ENCODE data around the gene FOSL2.

The FOSL2 gene

GRCh38 chr2:28449126-28449487 is 56.4 kb downstream of the FOSL2 start:
- Histone ChIP-seq H3K4me1 (ENCODE audit: control insufficient read depth, insufficient read depth, low read length) (no peaks in the 10 kb centered on the region), H3K4me3 (ENCODE audit: insufficient read depth, low read depth, low read length) (no peak overlapping the region), H3K9me3 (ENCODE audit: control insufficient read depth, low read length) (no peaks in the 10 kb centered on the region), H3K27ac (ENCODE audit: insufficient read depth, low read depth, low read length, poor library complexity, severe bottlenecking) (no peak overlapping the region), H3K36me3 (ENCODE audit: control insufficient read depth, insufficient read depth, low read length) (no peaks in the 10 kb centered on the region), H3K27me3 (ENCODE audit: control insufficient read depth, insufficient read depth, low read length, poor library complexity, severe bottlenecking) (no peaks in the 10 kb centered on the region)
- WGBS, 2 experiments, result 95 to 98% methylated on average over 6 of the region's 6 CpGs

- no peaks in the 10 kb centered on the region for H3K36me3 ChIP-seq (ENCODE audit: control insufficient read depth, insufficient read depth, low read length)
- no peaks in the 10 kb centered on the region for H3K4me1 ChIP-seq (ENCODE audit: control insufficient read depth, insufficient read depth, low read length)
- WGBS, 2 experiments, result 84 to 89% methylated on average over 17 of the region's 17 CpGs
- no peaks in the 10 kb centered on the region for H3K27me3 ChIP-seq (ENCODE audit: control insufficient read depth, insufficient read depth, low read length, poor library complexity, severe bottlenecking)
- H3K9me3 ChIP-seq (ENCODE audit: control insufficient read depth, low read length), result no peaks in the 10 kb centered on the region
- no peak overlapping the region for H3K27ac ChIP-seq (ENCODE audit: insufficient read depth, low read depth, low read length, poor library complexity, severe bottlenecking)
- H3K4me3 ChIP-seq (ENCODE audit: insufficient read depth, low read depth, low read length), result no peak overlapping the region
Measured at GRCh38 chr2:28449488-28450395, 57.1 kb downstream of the FOSL2 start.

- no peaks in the 10 kb centered on the region for H3K9me3 ChIP-seq (ENCODE audit: control insufficient read depth, low read length)
- H3K4me1 ChIP-seq (ENCODE audit: control insufficient read depth, insufficient read depth, low read length), result no peaks in the 10 kb centered on the region
- no peaks in the 10 kb centered on the region for H3K36me3 ChIP-seq (ENCODE audit: control insufficient read depth, insufficient read depth, low read length)
- no peaks in the 10 kb centered on the region for H3K27me3 ChIP-seq (ENCODE audit: control insufficient read depth, insufficient read depth, low read length, poor library complexity, severe bottlenecking)
- no peak overlapping the region for H3K4me3 ChIP-seq (ENCODE audit: insufficient read depth, low read depth, low read length)
- H3K27ac ChIP-seq (ENCODE audit: insufficient read depth, low read depth, low read length, poor library complexity, severe bottlenecking), result no peak overlapping the region
- WGBS, 2 experiments, result 93 to 95% methylated on average over 15 of the region's 15 CpGs
Measured at GRCh38 chr2:28450901-28451565, 58.4 kb downstream of the FOSL2 start.

GRCh38 chr2:28451793-28452533 is 59.3 kb downstream of the FOSL2 start:
- WGBS, 2 experiments, result 84% methylated on average over 17 to 18 of the region's 19 CpGs
- Histone ChIP-seq H3K36me3 (ENCODE audit: control insufficient read depth, insufficient read depth, low read length) (no peaks in the 10 kb centered on the region), H3K4me3 (ENCODE audit: insufficient read depth, low read depth, low read length) (no peak overlapping the region), H3K9me3 (ENCODE audit: control insufficient read depth, low read length) (no peaks in the 10 kb centered on the region), H3K27me3 (ENCODE audit: control insufficient read depth, insufficient read depth, low read length, poor library complexity, severe bottlenecking) (no peaks in the 10 kb centered on the region), H3K27ac (ENCODE audit: insufficient read depth, low read depth, low read length, poor library complexity, severe bottlenecking) (no peak overlapping the region), H3K4me1 (ENCODE audit: control insufficient read depth, insufficient read depth, low read length) (no peaks in the 10 kb centered on the region)

GRCh38 chr2:28452534-28453081 is 60.0 kb downstream of the FOSL2 start:
- WGBS, 2 experiments, result 49 to 51% methylated on average over 7 of the region's 7 CpGs
- H3K27me3 ChIP-seq (ENCODE audit: control insufficient read depth, insufficient read depth, low read length, poor library complexity, severe bottlenecking), result no peaks in the 10 kb centered on the region
- no peak overlapping the region for H3K4me3 ChIP-seq (ENCODE audit: insufficient read depth, low read depth, low read length)

GRCh38 chr2:28453396-28453795 is 60.7 kb downstream of the FOSL2 start:
- Histone ChIP-seq H3K27me3 (ENCODE audit: control insufficient read depth, insufficient read depth, low read length, poor library complexity, severe bottlenecking) (no peaks in the 10 kb centered on the region), H3K36me3 (ENCODE audit: control insufficient read depth, insufficient read depth, low read length) (no peaks in the 10 kb centered on the region), H3K4me3 (ENCODE audit: insufficient read depth, low read depth, low read length) (no peak overlapping the region), H3K4me1 (ENCODE audit: control insufficient read depth, insufficient read depth, low read length) (no peaks in the 10 kb centered on the region), H3K9me3 (ENCODE audit: control insufficient read depth, low read length) (no peaks in the 10 kb centered on the region), H3K27ac (ENCODE audit: insufficient read depth, low read depth, low read length, poor library complexity, severe bottlenecking) (no peak overlapping the region)
- 94 to 96% methylated on average over 8 of the region's 8 CpGs for WGBS, 2 experiments

More at GRCh38 chr2:28452534-28453081, 60.0 kb downstream of the FOSL2 start:
- H3K4me1 ChIP-seq (ENCODE audit: control insufficient read depth, insufficient read depth, low read length), result no peaks in the 10 kb centered on the region
- H3K36me3 ChIP-seq (ENCODE audit: control insufficient read depth, insufficient read depth, low read length), result no peaks in the 10 kb centered on the region
- no peak overlapping the region for H3K27ac ChIP-seq (ENCODE audit: insufficient read depth, low read depth, low read length, poor library complexity, severe bottlenecking)
- no peaks in the 10 kb centered on the region for H3K9me3 ChIP-seq (ENCODE audit: control insufficient read depth, low read length)

- no peaks in the 10 kb centered on the region for H3K4me1 ChIP-seq (ENCODE audit: control insufficient read depth, insufficient read depth, low read length)
- whole genome bisulfite sequencing, 2 experiments, result 92 to 93% methylated on average over 14 of the region's 14 CpGs
- no peak overlapping the region for H3K27ac ChIP-seq (ENCODE audit: insufficient read depth, low read depth, low read length, poor library complexity, severe bottlenecking)
- H3K36me3 ChIP-seq (ENCODE audit: control insufficient read depth, insufficient read depth, low read length), result no peaks in the 10 kb centered on the region
- no peaks in the 10 kb centered on the region for H3K27me3 ChIP-seq (ENCODE audit: control insufficient read depth, insufficient read depth, low read length, poor library complexity, severe bottlenecking)
- H3K9me3 ChIP-seq (ENCODE audit: control insufficient read depth, low read length), result no peaks in the 10 kb centered on the region
- no peak overlapping the region for H3K4me3 ChIP-seq (ENCODE audit: insufficient read depth, low read depth, low read length)
Measured at GRCh38 chr2:28454016-28454930, 61.6 kb downstream of the FOSL2 start.

GRCh38 chr2:28457237-28457636 is 64.6 kb downstream of the FOSL2 start:
- Histone ChIP-seq H3K4me1 (ENCODE audit: control insufficient read depth, insufficient read depth, low read length) (no peaks in the 10 kb centered on the region), H3K27me3 (ENCODE audit: control insufficient read depth, insufficient read depth, low read length, poor library complexity, severe bottlenecking) (no peaks in the 10 kb centered on the region), H3K36me3 (ENCODE audit: control insufficient read depth, insufficient read depth, low read length) (no peaks in the 10 kb centered on the region), H3K27ac (ENCODE audit: insufficient read depth, low read depth, low read length, poor library complexity, severe bottlenecking) (no peak overlapping the region), H3K4me3 (ENCODE audit: insufficient read depth, low read depth, low read length) (no peak overlapping the region), H3K9me3 (ENCODE audit: control insufficient read depth, low read length) (no peaks in the 10 kb centered on the region)
- 88 to 93% methylated on average over 10 of the region's 10 CpGs for WGBS, 2 experiments

GRCh38 chr2:28461056-28461455 is 68.4 kb downstream of the FOSL2 start:
- Histone ChIP-seq H3K4me1 (ENCODE audit: control insufficient read depth, insufficient read depth, low read length) (no peaks in the 10 kb centered on the region), H3K27ac (ENCODE audit: insufficient read depth, low read depth, low read length, poor library complexity, severe bottlenecking) (no peak overlapping the region), H3K9me3 (ENCODE audit: control insufficient read depth, low read length) (no peaks in the 10 kb centered on the region), H3K4me3 (ENCODE audit: insufficient read depth, low read depth, low read length) (no peak overlapping the region), H3K27me3 (ENCODE audit: control insufficient read depth, insufficient read depth, low read length, poor library complexity, severe bottlenecking) (no peaks in the 10 kb centered on the region), H3K36me3 (ENCODE audit: control insufficient read depth, insufficient read depth, low read length) (no peaks in the 10 kb centered on the region)
- 94 to 95% methylated on average over 2 of the region's 2 CpGs for WGBS, 2 experiments

Data from ectodermal cell (in vitro differentiated cells).